Keratinocyte (primary cell): ENCODE measurements around the gene MTUS2. TPM values are rescaled to one million over a fixed set of nuclear protein-coding genes. Genes with fewer than 3 reads are reported as not detected.
A peak's percentile ranks its signal among the peaks of the same experiment; 100 is the strongest.

Experiments used
- DNase-seq: peaks from one replicate; pipeline ENCODE4 v3.0.0-alpha.2; 2011; ENCODE audit warnings: low read depth, missing footprints, low spot score
- FAIRE-seq: peaks from 2 replicates; lab custom pipeline; 2011; peaks lifted over from hg19 to GRCh38; lab: Jason Lieb, UNC
- H2AFZ ChIP-seq: 2 replicates; pipeline ENCODE4 v1.6.0; 2012; ENCODE audit warnings: low read length, control low read depth, inconsistent platforms; ENCODE audit not compliant: control insufficient read depth
- H3K27ac ChIP-seq: 2 replicates; pipeline ENCODE4 v1.5.1; 2011; ENCODE audit warnings: low read length; ENCODE audit not compliant: control insufficient read depth, insufficient read depth
- H3K27me3 ChIP-seq: 3 replicates; pipeline ENCODE4 v1.6.0; 2011; ENCODE audit warnings: low read length; ENCODE audit not compliant: control insufficient read depth, insufficient read depth; ENCODE audit errors: extremely low read depth
- H3K36me3 ChIP-seq, 2 experiments: 2 replicates in 1 of 2; 3 replicates in 1 of 2; pipeline ENCODE4 v1.5.1; 2011; ENCODE audit warnings: low read length in 2 of 2, mild to moderate bottlenecking in 1 of 2; ENCODE audit not compliant: control insufficient read depth in 2 of 2, insufficient read depth in 2 of 2; ENCODE audit errors: extremely low read depth in 1 of 2
- H3K4me1 ChIP-seq: 3 replicates; pipeline ENCODE4 v1.5.1; 2011; ENCODE audit warnings: low read length; ENCODE audit not compliant: control insufficient read depth, insufficient read depth; ENCODE audit errors: extremely low read depth
- H3K4me2 ChIP-seq: 3 replicates; pipeline ENCODE4 v1.6.0; 2011; ENCODE audit warnings: low read depth, low read length; ENCODE audit not compliant: control insufficient read depth, insufficient read depth; ENCODE audit errors: extremely low read depth
- H3K4me3 ChIP-seq, 3 experiments: fragments of 200-600 bp in 1 of 3; sonication (generic) in 1 of 3; 2 replicates in 2 of 3; 3 replicates in 1 of 3; pipeline ENCODE4 v1.5.1; 2011 to 2016; ENCODE audit warnings: low read length in 3 of 3, mild to moderate bottlenecking in 3 of 3, control low read depth in 2 of 3, inconsistent platforms in 1 of 3, low read depth in 1 of 3, mixed read lengths in 1 of 3, mixed run types in 1 of 3, moderate library complexity in 1 of 3; ENCODE audit not compliant: control insufficient read depth in 2 of 3, insufficient read depth in 2 of 3; ENCODE audit errors: extremely low read depth in 1 of 3
- H3K79me2 ChIP-seq: 2 replicates; pipeline ENCODE4 v1.6.0; 2012; ENCODE audit warnings: low read length; ENCODE audit not compliant: control insufficient read depth, insufficient read depth
- H3K9ac ChIP-seq: 3 replicates; pipeline ENCODE4 v1.6.0; 2011; ENCODE audit warnings: low read length; ENCODE audit not compliant: control insufficient read depth, insufficient read depth; ENCODE audit errors: extremely low read depth
- H3K9me1 ChIP-seq: 3 replicates; pipeline ENCODE4 v1.6.0; 2011; ENCODE audit warnings: low read length; ENCODE audit not compliant: control insufficient read depth, insufficient read depth; ENCODE audit errors: extremely low read depth
- H3K9me3 ChIP-seq: 2 replicates; pipeline ENCODE4 v1.5.1; 2012; ENCODE audit warnings: low read depth, low read length; ENCODE audit not compliant: control insufficient read depth
- H4K20me1 ChIP-seq: 3 replicates; pipeline ENCODE4 v1.6.0; 2011; ENCODE audit warnings: low read length; ENCODE audit not compliant: control insufficient read depth, insufficient read depth; ENCODE audit errors: extremely low read depth
- CTCF ChIP-seq, 3 experiments: IDR thresholded peaks in 1 of 3; conservative IDR thresholded peaks in 1 of 3; optimal IDR thresholded peaks in 1 of 3; 2 replicates in 2 of 3; 3 replicates in 1 of 3; pipeline versions ENCODE3 to v1.5.1; 2011; ENCODE audit warnings: low read length in 3 of 3, mild to moderate bottlenecking in 3 of 3, moderate library complexity in 2 of 3, control low read depth in 1 of 3, inconsistent platforms in 1 of 3; ENCODE audit not compliant: insufficient read depth in 2 of 3; ENCODE audit errors: extremely low read depth in 1 of 3
- EZH2 ChIP-seq: IDR thresholded peaks from one replicate; pipeline ENCODE4 v1.6.1; 2012; ENCODE audit warnings: inconsistent platforms, mild to moderate bottlenecking, low read length, moderate library complexity
- dilution Hi-C: fragments of 300-500 bp; cut with MboI; formaldehyde crosslinking; loops from one replicate; pipeline ENCODE4 v1.7.0; 2020; ENCODE audit warnings: low sequenced_read_pairs; ENCODE audit not compliant: extremely low pct_ligation_motif_present
- polyA plus RNA-seq, 5 experiments: library from polyadenylated mRNA; depleted of rRNA in 3 of 5; stranded (reverse) in 3 of 5; stranded (forward) in 1 of 5; unstranded in 1 of 5; fragments of >200 nt; gene quantifications; 1 replicate in 1 of 5; 2 replicates in 3 of 5; 3 replicates in 1 of 5; pipeline versions ENCODE4 v1.2.1 to v1.2.3, GENCODE V29; 2011 to 2012; ENCODE audit warnings: missing spikeins in 2 of 5, low read depth in 1 of 5, low replicate concordance in 1 of 5

MTUS2 gene
- polyA plus RNA-seq, 1 donor (not counting 4 experiments of a cell fraction or from before 2014, with no cell fraction given) = 0.17 TPM

GRCh38 chr13:28817204-28817603 is 2.9 kb upstream of the MTUS2 start:
- Histone ChIP-seq H3K9ac (no peak overlapping the region), H3K36me3 (no peaks in the 10 kb centered on the region), H2AFZ (no peak overlapping the region), H3K9me3 (no peaks in the 10 kb centered on the region), H3K27me3 (peaks cover 36% of the 10 kb centered on the region), H3K4me2 (no peak overlapping the region), H3K27ac (no peak overlapping the region), H3K4me1 (peaks cover 3% of the 10 kb centered on the region), H3K9me1 (no peaks in the 10 kb centered on the region), H3K4me3 (no peak overlapping the region), H4K20me1 (no peaks in the 10 kb centered on the region), H3K79me2 (no peaks in the 10 kb centered on the region)
- no peak for FAIRE-seq
- dilution Hi-C loops = no loop called here
- TF ChIP-seq EZH2 = no peak
- peak in 2 of 3 experiments; percentile 6 to 13 for TF ChIP-seq CTCF (optimal IDR thresholded peaks at IDR 0.05 in 1 of 3, IDR thresholded peaks at IDR 0.05 in 1 of 3, conservative IDR thresholded peaks at IDR 0.05 in 1 of 3; ENCODE audit: extremely low read depth in 1 of 3, insufficient read depth in 2 of 3, low read length in 3 of 3)
- DNase-seq = no peak

- Histone ChIP-seq H3K9me1 (no peaks in the 10 kb centered on the region), H3K27ac (no peak overlapping the region), H3K36me3 (no peaks in the 10 kb centered on the region), H3K4me3 (peak overlapping the region in 1 of 3 experiments; percentile 35), H3K27me3 (peaks cover 40% of the 10 kb centered on the region), H3K4me1 (peaks cover 3% of the 10 kb centered on the region), H3K9me3 (no peaks in the 10 kb centered on the region), H3K79me2 (no peaks in the 10 kb centered on the region), H3K9ac (no peak overlapping the region), H4K20me1 (no peaks in the 10 kb centered on the region), H2AFZ (no peak overlapping the region), H3K4me2 (peak overlapping the region; percentile 46)
- DNase-seq (no peak), FAIRE-seq (no peak)
- TF ChIP-seq CTCF (optimal IDR thresholded peaks at IDR 0.05 in 1 of 3, IDR thresholded peaks at IDR 0.05 in 1 of 3, conservative IDR thresholded peaks at IDR 0.05 in 1 of 3; ENCODE audit: extremely low read depth in 1 of 3, insufficient read depth in 2 of 3, low read length in 3 of 3) (no peak), EZH2 (no peak)
- dilution Hi-C loops = no loop called here
Observed at GRCh38 chr13:28819046-28819730, 951 bp upstream of the MTUS2 start.
